BE2C (cell line): ENCODE data around the gene TMEM106C.

Experiments used
- DNase-seq: peaks from one replicate; pipeline ENCODE4 v3.0.0-alpha.2; 2020
- H3K27me3 ChIP-seq: fragments of 250-450 bp; sonication (Bioruptor Pico); 2 replicates; pipeline ENCODE4 v1.5.1; 2020; ENCODE audit warnings: mild to moderate bottlenecking
- H3K36me3 ChIP-seq: fragments of 250-450 bp; sonication (Bioruptor Pico); 2 replicates; pipeline ENCODE4 v1.5.1; 2020; ENCODE audit warnings: mild to moderate bottlenecking
- H3K4me1 ChIP-seq: fragments of 250-450 bp; sonication (Bioruptor Pico); 2 replicates; pipeline ENCODE4 v1.5.1; 2020
- H3K4me3 ChIP-seq: 2 replicates; pipeline ENCODE4 v1.5.1; 2011; ENCODE audit warnings: low read depth, low read length
- H3K9me3 ChIP-seq: fragments of 250-450 bp; sonication (Bioruptor Pico); 2 replicates; pipeline ENCODE4 v1.5.1; 2020
- TF ChIP-seq, protein P1 (sequence below): IDR thresholded peaks from 2 replicates; pipeline ENCODE4 v1.5.1; 2012; ENCODE audit warnings: mild to moderate bottlenecking, low read depth, low read length

The TMEM106C gene

DNA sequence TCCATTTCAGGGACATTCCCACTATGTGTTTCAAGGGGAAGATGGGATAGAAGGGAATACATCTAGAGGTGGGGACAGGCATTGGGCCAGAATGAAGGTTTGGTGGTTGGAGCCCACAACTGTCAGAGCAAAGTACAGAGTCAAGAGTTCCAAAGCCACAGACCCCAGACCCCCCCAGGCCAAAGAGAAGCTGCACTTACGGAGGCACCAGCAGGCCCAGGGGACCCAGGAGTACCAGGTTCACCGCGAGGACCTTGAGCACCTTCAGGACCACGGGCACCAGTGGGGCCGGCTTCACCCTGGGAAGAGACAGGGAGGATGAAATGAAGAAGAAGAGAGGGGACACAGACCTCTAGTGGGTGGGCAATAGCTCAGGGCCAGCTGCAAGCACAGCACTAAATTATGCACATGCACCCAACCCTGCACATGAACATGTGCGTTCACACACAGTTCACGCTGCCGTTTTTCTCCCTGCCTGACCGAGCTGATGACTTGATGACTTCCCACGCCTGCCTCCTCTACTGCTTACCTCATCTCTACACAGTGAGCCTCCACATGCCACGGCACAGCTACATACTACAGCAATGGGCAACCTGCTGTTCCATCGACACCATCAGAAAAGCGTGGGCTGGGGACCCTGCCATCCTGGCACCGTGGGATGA, 24.1 kb downstream of the TMEM106C start:
- Histone ChIP-seq H3K9me3 (no peaks in the 10 kb centered on the region), H3K4me1 (peaks cover 8% of the 10 kb centered on the region; the same call in 1 of the 2 replicates), H3K36me3 (no peaks in the 10 kb centered on the region), H3K27me3 (no peaks in the 10 kb centered on the region), H3K4me3 (no peak overlapping the region)
- TF ChIP-seq, protein P1, sequence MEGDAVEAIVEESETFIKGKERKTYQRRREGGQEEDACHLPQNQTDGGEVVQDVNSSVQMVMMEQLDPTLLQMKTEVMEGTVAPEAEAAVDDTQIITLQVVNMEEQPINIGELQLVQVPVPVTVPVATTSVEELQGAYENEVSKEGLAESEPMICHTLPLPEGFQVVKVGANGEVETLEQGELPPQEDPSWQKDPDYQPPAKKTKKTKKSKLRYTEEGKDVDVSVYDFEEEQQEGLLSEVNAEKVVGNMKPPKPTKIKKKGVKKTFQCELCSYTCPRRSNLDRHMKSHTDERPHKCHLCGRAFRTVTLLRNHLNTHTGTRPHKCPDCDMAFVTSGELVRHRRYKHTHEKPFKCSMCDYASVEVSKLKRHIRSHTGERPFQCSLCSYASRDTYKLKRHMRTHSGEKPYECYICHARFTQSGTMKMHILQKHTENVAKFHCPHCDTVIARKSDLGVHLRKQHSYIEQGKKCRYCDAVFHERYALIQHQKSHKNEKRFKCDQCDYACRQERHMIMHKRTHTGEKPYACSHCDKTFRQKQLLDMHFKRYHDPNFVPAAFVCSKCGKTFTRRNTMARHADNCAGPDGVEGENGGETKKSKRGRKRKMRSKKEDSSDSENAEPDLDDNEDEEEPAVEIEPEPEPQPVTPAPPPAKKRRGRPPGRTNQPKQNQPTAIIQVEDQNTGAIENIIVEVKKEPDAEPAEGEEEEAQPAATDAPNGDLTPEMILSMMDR = no peak
- no peak for DNase-seq

DNA sequence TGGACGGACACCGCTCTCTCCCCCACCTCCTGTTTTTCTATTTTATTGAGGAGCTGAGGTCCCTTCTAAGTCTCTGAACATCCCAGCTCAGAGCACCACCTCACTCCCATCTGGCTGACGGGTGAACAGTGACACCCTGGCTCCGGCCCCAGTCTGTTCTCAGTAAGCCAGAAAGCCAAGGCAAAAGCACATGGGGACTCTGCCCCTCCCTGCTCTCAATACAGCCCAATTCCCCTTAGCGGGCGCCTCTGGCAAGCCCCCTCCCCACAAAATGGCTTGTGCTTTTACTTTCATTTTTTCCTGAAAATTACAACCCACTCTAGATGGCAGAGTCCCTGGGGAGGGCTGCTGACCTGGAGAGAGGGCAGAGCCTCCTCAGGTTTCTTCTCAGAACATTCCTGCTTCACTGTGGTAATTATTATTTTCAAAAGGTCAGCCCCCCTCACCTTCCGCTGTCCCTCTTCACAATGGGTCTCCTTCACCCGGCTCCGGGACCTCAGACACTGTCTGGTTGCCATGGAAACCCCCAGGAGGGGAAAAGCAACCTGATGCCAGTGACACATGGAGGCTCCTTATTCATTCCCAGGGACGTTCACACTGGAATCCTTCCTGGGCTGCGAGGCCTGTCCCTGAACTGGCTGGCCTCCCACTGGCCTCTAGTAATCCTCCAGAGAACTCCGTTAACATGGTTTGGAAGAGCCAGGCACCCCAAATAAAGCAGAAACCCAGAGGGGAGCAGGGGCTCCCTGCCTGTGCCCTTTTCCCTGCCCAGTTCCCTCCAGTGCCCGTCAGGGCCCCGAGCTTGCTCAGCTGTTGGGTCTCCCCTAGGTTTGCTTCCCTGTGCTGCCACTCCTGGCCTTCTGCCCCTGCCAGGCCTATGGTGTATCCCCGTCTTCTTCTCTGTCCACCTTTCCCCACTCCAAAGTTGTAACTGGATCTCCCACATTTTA, 25.0 kb downstream of the TMEM106C start:
- DNase-seq = no peak
- Histone ChIP-seq H3K4me3 (no peak overlapping the region), H3K36me3 (no peaks in the 10 kb centered on the region), H3K27me3 (no peaks in the 10 kb centered on the region), H3K9me3 (no peaks in the 10 kb centered on the region), H3K4me1 (peaks cover 8% of the 10 kb centered on the region; the same call in 1 of the 2 replicates)
- TF ChIP-seq, protein P1 = no peak

DNA sequence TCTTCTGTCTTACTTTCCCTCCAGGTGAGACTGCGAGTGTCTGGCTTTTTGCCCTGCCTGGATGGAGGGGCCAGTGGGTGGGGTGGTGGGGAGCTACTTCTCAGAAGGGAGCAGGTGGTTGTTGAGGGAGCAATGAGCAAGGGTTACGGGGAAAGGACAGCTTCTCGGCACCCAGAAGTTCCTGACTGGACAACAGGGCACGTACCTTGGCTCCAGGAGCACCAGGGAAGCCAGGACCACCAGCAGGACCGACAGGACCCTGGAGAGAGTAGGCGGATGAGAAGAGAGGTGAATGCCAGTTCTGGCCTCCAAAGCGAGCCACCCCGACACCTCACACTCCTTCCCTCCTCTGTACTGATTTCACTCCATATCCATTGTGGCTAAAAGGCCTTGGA, 25.6 kb downstream of the TMEM106C start:
- no peaks in the 10 kb centered on the region for H3K9me3 ChIP-seq
- TF ChIP-seq, protein P1 = no peak
- no peaks in the 10 kb centered on the region for H3K36me3 ChIP-seq
- H3K4me1 ChIP-seq = peaks cover 8% of the 10 kb centered on the region; the same call in 1 of the 2 replicates
- no peak overlapping the region for H3K4me3 ChIP-seq
- H3K27me3 ChIP-seq = no peaks in the 10 kb centered on the region
- DNase-seq = no peak

DNA sequence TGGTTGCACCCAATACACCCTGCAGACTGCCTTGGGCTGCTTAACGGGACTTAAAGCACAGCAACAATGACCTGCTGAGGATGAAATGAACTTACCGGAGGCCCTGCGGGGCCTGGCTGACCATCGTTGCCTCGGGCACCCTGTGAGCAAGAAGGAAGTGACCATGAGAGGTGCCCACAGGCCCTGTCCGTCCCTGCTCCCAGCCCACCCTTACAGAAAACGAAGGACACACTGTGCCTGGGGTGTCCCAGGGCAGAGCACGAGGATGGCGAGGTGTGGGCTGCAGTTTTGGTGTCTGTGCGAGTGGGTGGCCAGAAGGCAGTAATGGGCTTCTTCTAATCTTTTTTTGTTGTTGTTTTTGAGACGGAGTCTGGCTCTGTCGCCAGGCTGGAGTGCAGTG, 26.3 kb downstream of the TMEM106C start:
- no peak overlapping the region for H3K4me3 ChIP-seq
- H3K36me3 ChIP-seq = no peaks in the 10 kb centered on the region
- no peaks in the 10 kb centered on the region for H3K27me3 ChIP-seq
- DNase-seq = no peak
- no peaks in the 10 kb centered on the region for H3K9me3 ChIP-seq
- H3K4me1 ChIP-seq = peaks cover 8% of the 10 kb centered on the region; the same call in 1 of the 2 replicates
- TF ChIP-seq, protein P1 = no peak

DNA sequence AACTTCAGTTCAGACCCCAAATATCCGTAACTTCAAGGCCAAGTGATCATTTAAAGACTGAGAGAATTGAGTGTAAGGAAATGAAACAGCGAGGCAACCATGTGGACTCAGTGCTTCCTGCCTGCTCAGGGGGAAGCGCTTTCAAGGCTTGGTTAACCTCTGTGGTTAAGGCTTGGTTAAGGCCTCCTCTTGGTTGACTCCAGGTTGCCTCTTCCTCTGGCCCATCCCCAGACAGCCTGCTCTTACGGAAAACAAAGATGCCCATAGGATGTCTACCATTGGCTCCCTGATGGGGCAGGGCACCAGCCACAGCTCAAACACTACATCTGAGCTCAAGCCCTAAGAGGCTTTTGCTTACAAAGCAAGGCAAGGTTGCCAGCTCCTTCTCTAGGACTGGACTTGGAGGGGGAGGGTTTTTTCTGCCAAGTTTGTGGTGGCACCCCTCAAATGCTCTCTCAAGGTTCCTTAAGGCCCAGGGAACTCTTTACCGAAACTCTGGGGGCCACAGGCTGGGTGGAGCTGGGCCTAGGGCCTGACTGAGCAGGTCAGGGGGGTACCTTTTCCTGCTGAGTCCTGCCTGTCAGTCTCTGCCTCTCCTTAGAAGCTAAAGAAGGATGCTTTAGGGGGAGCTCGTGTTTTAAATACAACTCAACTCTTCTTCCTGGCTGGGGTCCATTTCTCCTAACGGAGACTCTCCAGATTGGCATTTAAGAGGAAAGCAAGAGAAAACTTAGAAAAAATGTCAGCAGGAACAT, 27.1 kb downstream of the TMEM106C start:
- no peaks in the 10 kb centered on the region for H3K9me3 ChIP-seq
- no peaks in the 10 kb centered on the region; the same call in 1 of the 2 replicates for H3K27me3 ChIP-seq
- DNase-seq = no peak
- H3K4me3 ChIP-seq = no peak overlapping the region
- TF ChIP-seq, protein P1 = no peak
- H3K36me3 ChIP-seq = no peaks in the 10 kb centered on the region
- H3K4me1 ChIP-seq = peaks cover 8% of the 10 kb centered on the region; the same call in 1 of the 2 replicates
